Endothelial cell of umbilical vein (primary cell): Measurements from ENCODE around the gene RGS10.

Experiments
- POLR2A ChIP-seq: IDR thresholded peaks from 2 replicates; pipeline ENCODE4 v1.6.1; 2012; ENCODE audit warnings: low read depth, mild to moderate bottlenecking, control low read depth, low read length
- TF ChIP-seq, protein P1 (sequence below), 2 donors: IDR thresholded peaks; 1 replicate in 1 of 2; 2 replicates in 1 of 2; pipeline ENCODE4 v1.5.1; 2011; ENCODE audit warnings: low read length in 2 of 2, mild to moderate bottlenecking in 2 of 2, moderate library complexity in 2 of 2, control low read depth in 1 of 2, inconsistent platforms in 1 of 2, low read depth in 1 of 2; ENCODE audit not compliant: insufficient read depth in 1 of 2; ENCODE audit errors: extremely low read depth in 1 of 2

DNA sequence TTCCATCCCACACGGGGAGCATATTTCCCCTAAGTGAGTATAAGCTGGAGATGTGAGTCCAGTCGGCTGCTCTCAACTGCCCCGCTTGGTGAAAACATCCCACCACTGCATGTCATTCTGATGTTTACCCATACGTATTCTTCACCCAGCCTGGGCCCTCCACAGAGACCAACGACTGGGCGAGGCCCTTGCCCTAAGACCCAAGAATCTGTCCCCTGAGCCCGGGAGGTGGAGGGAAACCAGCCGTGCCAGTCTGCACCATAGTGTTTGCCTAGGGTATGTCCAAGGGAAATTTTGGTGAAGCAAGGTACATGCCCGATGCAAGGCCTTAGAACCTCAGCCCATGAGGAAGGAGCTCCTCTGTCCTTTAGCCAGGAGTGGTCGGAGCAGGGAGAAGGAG is 67.9 kb downstream of the RGS10 start:
- TF ChIP-seq, protein P1, sequence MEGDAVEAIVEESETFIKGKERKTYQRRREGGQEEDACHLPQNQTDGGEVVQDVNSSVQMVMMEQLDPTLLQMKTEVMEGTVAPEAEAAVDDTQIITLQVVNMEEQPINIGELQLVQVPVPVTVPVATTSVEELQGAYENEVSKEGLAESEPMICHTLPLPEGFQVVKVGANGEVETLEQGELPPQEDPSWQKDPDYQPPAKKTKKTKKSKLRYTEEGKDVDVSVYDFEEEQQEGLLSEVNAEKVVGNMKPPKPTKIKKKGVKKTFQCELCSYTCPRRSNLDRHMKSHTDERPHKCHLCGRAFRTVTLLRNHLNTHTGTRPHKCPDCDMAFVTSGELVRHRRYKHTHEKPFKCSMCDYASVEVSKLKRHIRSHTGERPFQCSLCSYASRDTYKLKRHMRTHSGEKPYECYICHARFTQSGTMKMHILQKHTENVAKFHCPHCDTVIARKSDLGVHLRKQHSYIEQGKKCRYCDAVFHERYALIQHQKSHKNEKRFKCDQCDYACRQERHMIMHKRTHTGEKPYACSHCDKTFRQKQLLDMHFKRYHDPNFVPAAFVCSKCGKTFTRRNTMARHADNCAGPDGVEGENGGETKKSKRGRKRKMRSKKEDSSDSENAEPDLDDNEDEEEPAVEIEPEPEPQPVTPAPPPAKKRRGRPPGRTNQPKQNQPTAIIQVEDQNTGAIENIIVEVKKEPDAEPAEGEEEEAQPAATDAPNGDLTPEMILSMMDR (IDR thresholded peaks at IDR 0.05; ENCODE audit: extremely low read depth in 1 of 2, insufficient read depth in 1 of 2, low read depth in 1 of 2, low read length in 2 of 2), result no peak
- no peak for TF ChIP-seq POLR2A
